ENCODE data around the gene TMEM174.

DNA sequence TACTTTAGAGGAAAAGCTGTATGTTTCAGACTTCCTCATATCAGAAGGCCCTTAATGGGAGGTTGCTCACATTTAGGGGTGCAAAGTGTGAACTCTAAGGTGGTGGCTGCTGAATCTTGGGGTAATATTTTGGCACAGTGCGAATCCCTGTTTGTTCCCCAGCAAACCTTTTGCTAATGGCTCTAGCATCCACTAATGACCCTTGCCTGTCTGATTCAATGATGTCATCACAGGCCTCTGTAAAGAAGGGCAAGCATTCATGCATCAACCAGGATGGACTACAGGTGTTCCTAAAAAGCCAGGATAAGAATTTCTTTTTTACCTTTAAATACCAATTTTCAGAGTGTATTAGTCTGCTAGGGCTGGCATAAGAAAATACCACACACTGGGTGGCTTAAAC is 32.2 kb upstream of the TMEM174 start:
- TF ChIP-seq, protein P1, sequence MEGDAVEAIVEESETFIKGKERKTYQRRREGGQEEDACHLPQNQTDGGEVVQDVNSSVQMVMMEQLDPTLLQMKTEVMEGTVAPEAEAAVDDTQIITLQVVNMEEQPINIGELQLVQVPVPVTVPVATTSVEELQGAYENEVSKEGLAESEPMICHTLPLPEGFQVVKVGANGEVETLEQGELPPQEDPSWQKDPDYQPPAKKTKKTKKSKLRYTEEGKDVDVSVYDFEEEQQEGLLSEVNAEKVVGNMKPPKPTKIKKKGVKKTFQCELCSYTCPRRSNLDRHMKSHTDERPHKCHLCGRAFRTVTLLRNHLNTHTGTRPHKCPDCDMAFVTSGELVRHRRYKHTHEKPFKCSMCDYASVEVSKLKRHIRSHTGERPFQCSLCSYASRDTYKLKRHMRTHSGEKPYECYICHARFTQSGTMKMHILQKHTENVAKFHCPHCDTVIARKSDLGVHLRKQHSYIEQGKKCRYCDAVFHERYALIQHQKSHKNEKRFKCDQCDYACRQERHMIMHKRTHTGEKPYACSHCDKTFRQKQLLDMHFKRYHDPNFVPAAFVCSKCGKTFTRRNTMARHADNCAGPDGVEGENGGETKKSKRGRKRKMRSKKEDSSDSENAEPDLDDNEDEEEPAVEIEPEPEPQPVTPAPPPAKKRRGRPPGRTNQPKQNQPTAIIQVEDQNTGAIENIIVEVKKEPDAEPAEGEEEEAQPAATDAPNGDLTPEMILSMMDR (IDR thresholded peaks at IDR 0.05; ENCODE audit: low read depth, low read length) = no peak
- no peak for TF ChIP-seq EZH2phosphoT487 (IDR thresholded peaks at IDR 0.05; ENCODE audit: low read depth)
